Measurements from ENCODE around the gene SLBP.

The SLBP gene

GRCh38 chr4:1749370-1749769 is 37.3 kb upstream of the SLBP start:
- no peak for DNase-seq (ENCODE audit: low read depth in 1 of 2, low spot score in 1 of 2)

- DNase-seq (ENCODE audit: low read depth in 1 of 2, low spot score in 1 of 2): peak; percentile 61 to 75
These were observed 36.4 kb upstream of the SLBP start for GRCh38 chr4:1748465-1748995.

GRCh38 chr4:1747603-1747967 is 35.5 kb upstream of the SLBP start:
- DNase-seq (ENCODE audit: low read depth in 1 of 2, low spot score in 1 of 2): no peak

GRCh38 chr4:1746919-1747602 is 34.9 kb upstream of the SLBP start:
- DNase-seq (ENCODE audit: low read depth in 1 of 2, low spot score in 1 of 2): no peak

- peak; percentile 66 to 72 for DNase-seq (ENCODE audit: low read depth in 1 of 2, low spot score in 1 of 2)
These were observed 34.2 kb upstream of the SLBP start for GRCh38 chr4:1746265-1746691.

- no peak for DNase-seq (ENCODE audit: low read depth in 1 of 2, low spot score in 1 of 2)
These were observed 33.6 kb upstream of the SLBP start for GRCh38 chr4:1745697-1746096.

- no peak for DNase-seq (ENCODE audit: low read depth in 1 of 2, low spot score in 1 of 2)
These were observed 33.0 kb upstream of the SLBP start for GRCh38 chr4:1745165-1745564.

- DNase-seq (ENCODE audit: low read depth in 1 of 2, low spot score in 1 of 2): no peak
These were observed 32.4 kb upstream of the SLBP start for GRCh38 chr4:1744552-1744951.

GRCh38 chr4:1743975-1744374 is 31.9 kb upstream of the SLBP start:
- DNase-seq (ENCODE audit: low read depth in 1 of 2, low spot score in 1 of 2): no peak

GRCh38 chr4:1743551-1743950 is 31.4 kb upstream of the SLBP start:
- no peak for DNase-seq (ENCODE audit: low read depth in 1 of 2, low spot score in 1 of 2)

GRCh38 chr4:1741208-1741607 is 29.1 kb upstream of the SLBP start:
- no peak for DNase-seq (ENCODE audit: low read depth in 1 of 2, low spot score in 1 of 2)

GRCh38 chr4:1740021-1740545 is 28.0 kb upstream of the SLBP start:
- no peak for DNase-seq (ENCODE audit: low read depth in 1 of 2, low spot score in 1 of 2)

GRCh38 chr4:1739358-1739757 is 27.2 kb upstream of the SLBP start:
- no peak for DNase-seq (ENCODE audit: low read depth in 1 of 2, low spot score in 1 of 2)

- DNase-seq (ENCODE audit: low read depth in 1 of 2, low spot score in 1 of 2): no peak
These were observed 26.3 kb upstream of the SLBP start for GRCh38 chr4:1738410-1738809.

- DNase-seq (ENCODE audit: low read depth in 1 of 2, low spot score in 1 of 2): no peak
These were observed 25.5 kb upstream of the SLBP start for GRCh38 chr4:1737666-1738065.

GRCh38 chr4:1736812-1737211 is 24.7 kb upstream of the SLBP start:
- DNase-seq (ENCODE audit: low read depth in 1 of 2, low spot score in 1 of 2): no peak

- no peak for DNase-seq (ENCODE audit: low read depth in 1 of 2, low spot score in 1 of 2)
These were observed 23.1 kb upstream of the SLBP start for GRCh38 chr4:1735215-1735614.

- no peak for DNase-seq (ENCODE audit: low read depth in 1 of 2, low spot score in 1 of 2)
These were observed 20.8 kb upstream of the SLBP start for GRCh38 chr4:1732911-1733310.

GRCh38 chr4:1731180-1731579 is 19.1 kb upstream of the SLBP start:
- no peak for DNase-seq (ENCODE audit: low read depth in 1 of 2, low spot score in 1 of 2)

GRCh38 chr4:1730532-1731135 is 18.5 kb upstream of the SLBP start:
- DNase-seq (ENCODE audit: low read depth in 1 of 2, low spot score in 1 of 2): no peak

- DNase-seq (ENCODE audit: low read depth in 1 of 2, low spot score in 1 of 2): no peak
These were observed 16.2 kb upstream of the SLBP start for GRCh38 chr4:1728061-1728980.

All from activated CD4-positive, alpha-beta T cell treated with anti-CD3 and anti-CD28 coated beads, Interleukin-2, amount 50 U/mL, for 24 hours (primary cell).